Memory B cell (primary cell): ENCODE measurements around the gene STAT2.

ENCODE experiments used
- ATAC-seq: fragments of 150-1000 bp; cut with Tn5 transposase; 2 replicates; pipeline ENCODE4 v1.10.0; 2021; ENCODE audit warnings: low read depth, mild to moderate bottlenecking, moderate library complexity
- DNase-seq, 2 donors: peaks; one replicate each; pipeline ENCODE4 v3.0.0; 2022; ENCODE audit warnings: low spot score in 2 of 2
- H3K27ac Mint-ChIP-seq: one replicate; pipeline ENCODE4 v1.8.0; 2022; ENCODE audit warnings: mild to moderate bottlenecking, moderate library complexity, mixed read lengths
- H3K27me3 Mint-ChIP-seq: one replicate; pipeline ENCODE4 v1.8.0; 2022; ENCODE audit warnings: mixed read lengths
- H3K36me3 Mint-ChIP-seq: one replicate; pipeline ENCODE4 v1.8.0; 2022; ENCODE audit warnings: mild to moderate bottlenecking, mixed read lengths
- H3K4me1 Mint-ChIP-seq: one replicate; pipeline ENCODE4 v1.8.0; 2022; ENCODE audit warnings: mixed read lengths
- H3K4me3 Mint-ChIP-seq: one replicate; pipeline ENCODE4 v1.8.0; 2022; ENCODE audit warnings: mild to moderate bottlenecking, moderate library complexity, mixed read lengths
- H3K9me3 Mint-ChIP-seq: one replicate; pipeline ENCODE4 v1.8.0; 2022; ENCODE audit warnings: mixed read lengths

STAT2 gene

DNA sequence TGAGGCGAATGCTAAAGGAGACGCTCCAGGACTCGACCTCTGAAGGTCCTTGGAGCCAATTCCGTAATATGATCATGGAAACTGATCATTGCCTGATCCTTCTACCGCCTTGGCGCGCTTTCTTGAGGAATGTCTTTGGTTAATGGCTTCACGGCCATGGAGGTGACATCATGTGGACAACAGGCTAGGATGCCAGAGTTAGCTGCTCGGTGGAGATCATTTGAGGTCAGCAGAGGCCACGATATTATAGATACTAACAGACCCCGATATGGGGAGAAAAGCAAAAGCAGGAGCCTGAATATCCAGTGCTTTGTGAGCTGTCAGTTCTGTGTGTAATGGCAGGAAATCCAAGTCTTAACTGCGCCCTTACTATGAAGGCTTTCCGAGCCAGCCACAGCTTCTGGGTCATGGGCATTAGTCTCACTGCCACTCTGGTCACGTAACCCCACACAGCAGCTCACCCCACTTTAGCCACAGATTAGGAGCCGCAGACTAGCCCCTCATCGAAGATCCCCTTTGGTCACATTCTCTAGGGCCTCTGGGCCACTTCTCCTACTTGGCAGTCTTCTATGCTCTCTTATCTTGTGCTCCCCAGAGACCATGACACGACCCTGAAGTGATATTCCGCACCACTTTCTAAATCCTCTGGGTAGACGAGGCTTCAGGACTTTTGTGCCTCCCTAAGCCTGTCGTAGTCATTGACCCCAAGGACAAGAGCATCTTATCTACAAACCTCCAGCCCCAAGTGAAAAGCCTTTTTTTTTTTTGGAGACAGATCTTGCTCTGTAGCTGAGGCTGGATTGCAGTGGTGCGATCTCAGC, 59.1 kb downstream of the STAT2 start:
- H3K4me1 Mint-ChIP-seq: peaks cover 37% of the 10 kb centered on the region

DNA sequence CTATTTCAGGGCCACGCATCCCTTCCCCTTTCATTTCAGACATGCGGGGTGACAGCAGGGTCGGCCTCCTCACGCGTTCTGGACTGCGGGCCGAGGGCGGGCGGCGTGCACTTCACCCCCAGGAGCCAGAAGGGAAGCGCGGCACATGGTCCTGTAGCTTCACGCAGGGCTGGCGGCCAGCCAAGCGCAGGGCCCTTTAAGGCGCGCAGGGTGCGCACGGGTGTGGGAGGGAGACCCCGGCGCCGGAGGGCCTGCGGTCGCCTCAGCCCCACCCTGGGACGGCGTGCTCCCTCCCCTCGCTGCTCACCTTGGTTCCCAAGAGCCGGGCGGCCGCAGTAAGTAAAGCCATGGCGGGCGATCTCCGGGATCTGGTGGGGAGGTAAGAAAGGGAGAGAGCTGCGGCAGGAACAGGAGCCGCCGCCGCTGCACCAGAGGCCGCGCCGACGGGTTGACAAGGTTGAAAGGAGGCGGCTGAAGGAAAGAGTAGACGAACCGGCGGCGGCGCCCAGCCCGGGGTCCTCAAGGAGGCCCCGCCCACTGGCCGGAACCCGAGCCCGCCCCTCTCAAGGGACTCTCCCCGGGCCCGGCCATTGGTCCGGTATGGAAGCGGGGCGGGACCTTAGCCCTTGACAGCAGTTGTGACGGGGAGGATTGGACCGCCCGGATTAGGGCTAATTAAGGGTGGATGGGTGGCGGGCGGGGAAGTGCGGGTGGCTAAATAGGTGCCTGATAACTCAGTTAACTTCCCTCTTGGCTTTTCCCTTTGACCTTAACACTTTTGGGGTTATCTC, 59.9 kb downstream of the STAT2 start, which contains the start of gene CS:
TSS of gene CS (minus strand) at position 478 of the 791 bp plus-strand sequence. CDS start at position 349, 129 bp downstream.
- H3K36me3 Mint-ChIP-seq: no peaks in the 10 kb centered on the region

More for the DNA sequence above, 59.1 kb downstream of the STAT2 start:
- ATAC-seq: no peak
- Mint-ChIP-seq H3K36me3 (no peaks in the 10 kb centered on the region), H3K4me3 (peak overlapping the region; percentile 95), H3K27me3 (no peaks in the 10 kb centered on the region), H3K27ac (peak overlapping the region; percentile 93), H3K9me3 (no peaks in the 10 kb centered on the region)
- DNase-seq: no peak

GRCh38 chr12:56299308-56299852, 60.5 kb downstream of the STAT2 start:
- ATAC-seq: no peak
- DNase-seq: no peak

More for the DNA sequence above, 59.9 kb downstream of the STAT2 start, which contains the start of gene CS:
- Mint-ChIP-seq H3K4me3 (peak within 1 kb of the TSS; percentile 95), H3K9me3 (no peaks in the 10 kb centered on the region), H3K27me3 (no peaks in the 10 kb centered on the region), H3K27ac (peak within 1 kb of the TSS; percentile 93), H3K4me1 (peaks cover 37% of the 10 kb centered on the region)
- ATAC-seq (peak; percentile 91), DNase-seq (peak; percentile 94 to 97)

GRCh38 chr12:56298828-56299227, 61.1 kb downstream of the STAT2 start:
- H3K27me3 Mint-ChIP-seq: no peaks in the 10 kb centered on the region
- no peaks in the 10 kb centered on the region for H3K9me3 Mint-ChIP-seq
- ATAC-seq (no peak), DNase-seq (no peak)
- H3K4me1 Mint-ChIP-seq: peaks cover 37% of the 10 kb centered on the region
- peak overlapping the region; percentile 93 for H3K27ac Mint-ChIP-seq
- peaks cover 3% of the 10 kb centered on the region for H3K36me3 Mint-ChIP-seq
- peak overlapping the region; percentile 95 for H3K4me3 Mint-ChIP-seq

More at GRCh38 chr12:56299308-56299852, 60.5 kb downstream of the STAT2 start:
- no peaks in the 10 kb centered on the region for H3K27me3 Mint-ChIP-seq
- no peaks in the 10 kb centered on the region for H3K36me3 Mint-ChIP-seq
- peak overlapping the region; percentile 93 for H3K27ac Mint-ChIP-seq
- H3K4me1 Mint-ChIP-seq: peaks cover 37% of the 10 kb centered on the region
- no peaks in the 10 kb centered on the region for H3K9me3 Mint-ChIP-seq
- H3K4me3 Mint-ChIP-seq: peak overlapping the region; percentile 95

GRCh38 chr12:56297400-56297799, 62.5 kb downstream of the STAT2 start:
- Mint-ChIP-seq H3K4me3 (no peak overlapping the region), H3K9me3 (no peaks in the 10 kb centered on the region)

DNA sequence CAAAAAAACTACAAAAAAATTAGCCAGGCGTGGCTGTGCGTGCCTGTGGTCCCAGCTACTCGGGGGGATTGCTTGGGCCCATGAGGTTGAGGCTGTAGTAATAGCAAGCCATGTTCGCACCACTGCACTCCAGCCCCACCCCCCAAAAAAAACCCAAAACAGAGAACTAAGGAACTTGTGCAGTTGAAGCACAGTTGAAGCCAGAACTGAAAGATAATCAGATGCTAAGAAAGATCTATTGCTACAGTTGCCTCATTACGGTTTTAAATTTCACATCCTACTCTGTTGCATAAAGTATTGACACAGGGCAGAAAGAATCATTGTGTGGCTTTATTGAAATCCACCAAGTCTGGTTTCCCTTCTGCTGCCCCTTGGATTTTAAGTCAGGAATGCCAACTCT, 63.6 kb downstream of the STAT2 start:
- H3K4me3 Mint-ChIP-seq: no peak overlapping the region
- ATAC-seq: no peak
- H3K4me1 Mint-ChIP-seq: peaks cover 33% of the 10 kb centered on the region
- DNase-seq: no peak
- H3K27me3 Mint-ChIP-seq: no peaks in the 10 kb centered on the region
- no peaks in the 10 kb centered on the region for H3K9me3 Mint-ChIP-seq
- peak overlapping the region; percentile 28 for H3K27ac Mint-ChIP-seq
- H3K36me3 Mint-ChIP-seq: peaks cover 4% of the 10 kb centered on the region

More at GRCh38 chr12:56297400-56297799, 62.5 kb downstream of the STAT2 start:
- no peaks in the 10 kb centered on the region for H3K27me3 Mint-ChIP-seq
- no peak for DNase-seq
- no peak overlapping the region for H3K27ac Mint-ChIP-seq
- no peak for ATAC-seq
- peaks cover 40% of the 10 kb centered on the region for H3K4me1 Mint-ChIP-seq
- H3K36me3 Mint-ChIP-seq: peaks cover 4% of the 10 kb centered on the region

GRCh38 chr12:56293795-56294194, 66.1 kb downstream of the STAT2 start:
- DNase-seq: no peak
- Mint-ChIP-seq H3K27me3 (no peaks in the 10 kb centered on the region), H3K4me3 (no peak overlapping the region), H3K27ac (no peak overlapping the region), H3K9me3 (no peaks in the 10 kb centered on the region), H3K36me3 (peaks cover 4% of the 10 kb centered on the region), H3K4me1 (peaks cover 20% of the 10 kb centered on the region)
- ATAC-seq: no peak
